Stomach (tissue), 9 donors: ENCODE data around the gene COL18A1. TPM values are rescaled to one million over a fixed set of nuclear protein-coding genes. Genes with fewer than 3 reads are reported as not detected.
A peak's percentile ranks its signal among the peaks of the same experiment; 100 is the strongest.

Experiments used
- DNase-seq, 2 donors: peaks; one replicate each; pipeline versions ENCODE4 v3.0.0 to v3.0.0-alpha.2; 2013 to 2019
- H3K27ac ChIP-seq, 5 donors: fragments of 200-600 bp in 4 of 5; sonication (generic) in 4 of 5; one replicate each; pipeline ENCODE4 v1.5.1; 2013 to 2019; ENCODE audit warnings: mild to moderate bottlenecking in 1 of 5, moderate library complexity in 1 of 5
- H3K27me3 ChIP-seq, 3 donors: fragments of 200-600 bp; sonication (generic); one replicate each; pipeline ENCODE4 v1.5.1; 2017 to 2019; ENCODE audit warnings: mixed run types in 1 of 3
- H3K36me3 ChIP-seq, 4 donors: fragments of 200-600 bp; sonication (generic); 1 replicate in 3 of 4; 2 replicates in 1 of 4; pipeline ENCODE4 v1.5.1; 2016 to 2019
- H3K4me1 ChIP-seq, 4 donors: fragments of 200-600 bp; sonication (generic); one replicate each; pipeline ENCODE4 v1.5.1; 2016 to 2019
- H3K4me3 ChIP-seq, 4 donors: fragments of 200-600 bp; sonication (generic) in 3 of 4; one replicate each; pipeline ENCODE4 v1.5.1; 2016 to 2019; ENCODE audit warnings: mild to moderate bottlenecking in 1 of 4
- H3K9me3 ChIP-seq, 4 donors: fragments of 200-600 bp; sonication (generic); one replicate each; pipeline ENCODE4 v1.5.1; 2016 to 2019
- EP300 ChIP-seq: sonication (generic); formaldehyde crosslinking; IDR thresholded peaks from one replicate; pipeline ENCODE4 v1.6.1; 2017; ENCODE audit warnings: antibody characterized with exemption
- POLR2A ChIP-seq, 4 donors: fragments of 450-650 bp; IDR thresholded peaks; one replicate each; pipeline ENCODE4 v1.6.1; 2016; ENCODE audit warnings: antibody characterized with exemption in 4 of 4, control low read depth in 2 of 4, mild to moderate bottlenecking in 1 of 4, moderate library complexity in 1 of 4
- POLR2AphosphoS5 ChIP-seq, 3 donors: sonication (generic); formaldehyde crosslinking; IDR thresholded peaks; one replicate each; pipeline ENCODE4 v1.6.1; 2016; ENCODE audit warnings: antibody characterized with exemption in 3 of 3
- WGBS, 5 donors: extraction: QIAGEN DNeasy Blood & Tissue Kit in 3 of 5; methylation state at CpG; one replicate each; pipeline versions ENCODE4 v1.1.5 to v1.1.7; 2013 to 2018; 5-methylcytosine and 5-hydroxymethylcytosine counted together
- intact Hi-C: fragments of 100-400 bp; cut with DNase I; formaldehyde crosslinking; loops from one replicate; pipeline ENCODE4 v1.15.1; 2023; ENCODE audit warnings: low total_unique reads
- polyA plus RNA-seq, 3 donors: library from polyadenylated mRNA; stranded (reverse); fragments of 200-250 nt; gene quantifications; one replicate each; pipeline ENCODE4 v1.2.3, GENCODE V29; 2013
- total RNA-seq, 5 donors: library from RNA; depleted of rRNA; stranded (reverse); fragments of >200 nt; gene quantifications; one replicate each; pipeline versions ENCODE4 v1.1.0 to v1.2.3, GENCODE V29; 2014 to 2016
- TF ChIP-seq, protein P1 (sequence below), 7 experiments: fragments of 450-650 bp in 4 of 7; fragments of 200-600 bp in 3 of 7; sonication (generic) in 3 of 7; IDR thresholded peaks; one replicate each; pipeline ENCODE4 v1.5.1; 2016 to 2019; ENCODE audit warnings: antibody characterized with exemption in 7 of 7, control low read depth in 2 of 7, mild to moderate bottlenecking in 1 of 7
- donor health status: healthy with polysubstance abuse.
- donor health status: Bipolar disorder and iron deficiency.
- donor health status: healthy.

The COL18A1 gene
- total and polyA plus RNA-seq, 8 donors, result 19.8 to 212 (median 34.6) TPM

DNA sequence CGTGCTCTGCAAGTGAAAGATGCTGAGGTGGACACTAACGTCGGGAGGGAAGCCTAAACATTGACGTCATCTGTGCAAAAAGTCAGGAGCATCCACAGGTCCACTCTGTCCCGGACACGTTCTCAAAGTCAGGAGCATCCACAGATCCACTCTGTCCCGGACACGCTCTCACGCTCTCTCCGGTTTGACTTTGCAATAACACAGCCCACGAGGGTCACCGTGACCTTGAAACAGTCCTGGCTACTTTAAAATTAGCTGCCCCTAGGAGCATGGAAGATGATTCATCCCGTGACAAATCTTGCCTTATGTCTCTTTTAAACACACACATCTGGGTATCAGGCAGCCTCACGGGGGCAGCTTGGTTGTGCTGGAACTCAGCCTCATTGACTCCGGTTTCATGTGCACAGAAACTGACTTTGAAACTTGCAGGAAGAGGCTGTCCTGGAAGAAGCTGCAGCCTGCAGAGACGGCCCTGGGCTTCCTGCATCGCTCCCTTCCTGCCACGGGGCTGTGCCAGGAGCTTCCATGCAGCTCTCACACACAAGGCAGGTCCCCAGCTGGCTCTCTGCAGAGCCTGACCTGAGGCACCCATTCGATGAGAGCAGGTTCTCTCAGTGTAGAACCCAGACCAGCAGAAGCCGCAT, 18.1 kb upstream of the COL18A1 start:
- Histone ChIP-seq H3K27ac (peak overlapping the region; percentile 3 to 57 (median 44)), H3K4me3 (no peak overlapping the region), H3K4me1 (peaks cover 0 to 14% (median 5%) of the 10 kb centered on the region in 4 donors), H3K27me3 (peaks cover 0 to 84% (median 4%) of the 10 kb centered on the region in 3 donors), H3K36me3 (no peaks in the 10 kb centered on the region), H3K9me3 (no peaks in the 10 kb centered on the region)
- intact Hi-C loops, result no loop called here
- TF ChIP-seq POLR2A (IDR thresholded peaks at IDR 0.05) (no peak), POLR2AphosphoS5 (IDR thresholded peaks at IDR 0.05) (peak in 1 of 3 donors; percentile 45)
- 49 to 64% (median 57%) methylated on average over 17 to 20 of the region's 20 CpGs for WGBS, 5 donors
- DNase-seq, result peak in 1 of 2 donors; percentile 70

DNA sequence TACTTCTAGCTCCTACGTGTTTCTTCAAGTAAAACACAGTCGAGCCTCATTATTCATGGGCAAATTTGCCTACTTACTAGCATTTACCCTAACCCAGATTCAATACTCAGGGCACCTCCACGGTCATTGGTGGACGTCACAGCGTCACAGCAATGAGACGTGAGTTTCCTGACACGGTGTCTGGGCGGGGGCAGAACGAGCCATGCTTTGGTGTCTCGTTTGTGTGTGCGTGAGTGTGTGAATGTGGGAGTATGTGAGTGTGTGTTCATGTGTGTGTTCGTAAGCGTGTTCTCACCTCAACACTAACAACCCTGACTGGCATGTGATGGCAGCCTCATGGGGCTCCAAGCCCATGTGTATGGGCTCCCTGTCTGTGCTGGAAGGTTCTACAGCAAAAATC, 17.5 kb upstream of the COL18A1 start:
- no peaks in the 10 kb centered on the region for H3K9me3 ChIP-seq
- peaks cover 0 to 83% (median 4%) of the 10 kb centered on the region in 3 donors for H3K27me3 ChIP-seq
- intact Hi-C loops, result no loop called here
- H3K27ac ChIP-seq, result peak overlapping the region in 4 of 5 donors; percentile 3 to 57 (median 50)
- TF ChIP-seq EP300 (no peak), POLR2A (IDR thresholded peaks at IDR 0.05) (no peak), POLR2AphosphoS5 (IDR thresholded peaks at IDR 0.05) (no peak)
- TF ChIP-seq, protein P1, sequence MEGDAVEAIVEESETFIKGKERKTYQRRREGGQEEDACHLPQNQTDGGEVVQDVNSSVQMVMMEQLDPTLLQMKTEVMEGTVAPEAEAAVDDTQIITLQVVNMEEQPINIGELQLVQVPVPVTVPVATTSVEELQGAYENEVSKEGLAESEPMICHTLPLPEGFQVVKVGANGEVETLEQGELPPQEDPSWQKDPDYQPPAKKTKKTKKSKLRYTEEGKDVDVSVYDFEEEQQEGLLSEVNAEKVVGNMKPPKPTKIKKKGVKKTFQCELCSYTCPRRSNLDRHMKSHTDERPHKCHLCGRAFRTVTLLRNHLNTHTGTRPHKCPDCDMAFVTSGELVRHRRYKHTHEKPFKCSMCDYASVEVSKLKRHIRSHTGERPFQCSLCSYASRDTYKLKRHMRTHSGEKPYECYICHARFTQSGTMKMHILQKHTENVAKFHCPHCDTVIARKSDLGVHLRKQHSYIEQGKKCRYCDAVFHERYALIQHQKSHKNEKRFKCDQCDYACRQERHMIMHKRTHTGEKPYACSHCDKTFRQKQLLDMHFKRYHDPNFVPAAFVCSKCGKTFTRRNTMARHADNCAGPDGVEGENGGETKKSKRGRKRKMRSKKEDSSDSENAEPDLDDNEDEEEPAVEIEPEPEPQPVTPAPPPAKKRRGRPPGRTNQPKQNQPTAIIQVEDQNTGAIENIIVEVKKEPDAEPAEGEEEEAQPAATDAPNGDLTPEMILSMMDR (IDR thresholded peaks at IDR 0.05), result no peak
- H3K4me3 ChIP-seq, result no peak overlapping the region
- H3K36me3 ChIP-seq, result no peaks in the 10 kb centered on the region
- DNase-seq, result no peak
- 81 to 85% (median 84%) methylated on average over 13 of the region's 13 CpGs for WGBS, 5 donors
- peaks cover 0 to 14% (median 5%) of the 10 kb centered on the region in 4 donors for H3K4me1 ChIP-seq

- intact Hi-C loops, result no loop called here
- no peak for DNase-seq
- Histone ChIP-seq H3K27me3 (peaks cover 0 to 83% (median 4%) of the 10 kb centered on the region in 3 donors), H3K9me3 (no peaks in the 10 kb centered on the region), H3K27ac (peak overlapping the region in 1 of 5 donors; percentile 44), H3K4me1 (peaks cover 0 to 14% (median 5%) of the 10 kb centered on the region in 4 donors), H3K4me3 (no peak overlapping the region), H3K36me3 (no peaks in the 10 kb centered on the region)
- TF ChIP-seq EP300, result no peak
- TF ChIP-seq POLR2AphosphoS5 (IDR thresholded peaks at IDR 0.05), result no peak
- TF ChIP-seq, protein P1 (IDR thresholded peaks at IDR 0.05), result no peak
- no peak for TF ChIP-seq POLR2A (IDR thresholded peaks at IDR 0.05)
- 59 to 79% (median 65%) methylated on average over 6 to 7 of the region's 7 CpGs for WGBS, 5 donors
Measured at GRCh38 chr21:45388011-45388521, 16.9 kb upstream of the COL18A1 start.

DNA sequence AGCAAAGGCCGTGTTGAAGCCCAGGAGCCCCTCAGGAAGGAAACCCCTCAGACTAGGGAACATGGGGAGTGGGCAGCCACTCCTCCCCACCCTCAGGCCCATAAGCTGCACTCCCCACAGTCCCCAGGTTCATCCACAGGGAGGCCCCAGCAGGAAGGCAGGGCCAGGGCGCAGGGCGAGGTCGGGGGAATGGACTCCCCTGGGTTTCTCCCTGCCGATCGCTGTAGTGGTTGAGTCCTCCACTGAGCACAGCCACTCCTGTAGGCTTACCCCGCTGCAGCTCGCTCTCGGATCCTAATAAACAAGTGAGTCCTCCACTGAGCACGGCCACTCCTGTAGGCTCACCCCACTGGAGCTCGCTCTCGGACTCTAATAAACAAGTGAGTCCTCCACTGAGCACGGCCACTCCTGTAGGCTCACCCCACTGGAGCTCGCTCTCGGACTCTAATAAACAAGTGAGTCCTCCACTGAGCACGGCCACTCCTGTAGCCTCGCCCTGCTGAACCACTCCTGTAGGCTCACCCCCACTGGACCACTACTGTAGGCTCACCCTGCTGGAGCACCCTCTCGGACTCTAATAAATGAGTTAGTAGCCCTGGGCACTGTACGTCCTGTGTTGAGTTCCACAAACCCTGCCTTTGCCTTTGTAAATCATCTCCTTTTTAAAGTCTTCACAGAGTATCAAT, 16.2 kb upstream of the COL18A1 start:
- no peak for DNase-seq

More for the DNA sequence above, 16.2 kb upstream of the COL18A1 start:
- no peaks in the 10 kb centered on the region for H3K9me3 ChIP-seq
- H3K36me3 ChIP-seq, result no peaks in the 10 kb centered on the region
- H3K27me3 ChIP-seq, result peaks cover 0 to 81% (median 3%) of the 10 kb centered on the region in 3 donors
- WGBS, 5 donors, result 82 to 89% (median 87%) methylated on average over 16 to 19 of the region's 19 CpGs
- no peak overlapping the region for H3K4me3 ChIP-seq
- TF ChIP-seq EP300 (no peak), POLR2A (IDR thresholded peaks at IDR 0.05) (no peak), POLR2AphosphoS5 (IDR thresholded peaks at IDR 0.05) (no peak)
- TF ChIP-seq, protein P1 (IDR thresholded peaks at IDR 0.05), result no peak
- H3K27ac ChIP-seq, result peak overlapping the region in 1 of 5 donors; percentile 44
- intact Hi-C loops, result no loop called here
- peaks cover 0 to 14% (median 5%) of the 10 kb centered on the region in 4 donors for H3K4me1 ChIP-seq
